Measurements from ENCODE around the gene HSPBAP1.

Gene HSPBAP1

DNA sequence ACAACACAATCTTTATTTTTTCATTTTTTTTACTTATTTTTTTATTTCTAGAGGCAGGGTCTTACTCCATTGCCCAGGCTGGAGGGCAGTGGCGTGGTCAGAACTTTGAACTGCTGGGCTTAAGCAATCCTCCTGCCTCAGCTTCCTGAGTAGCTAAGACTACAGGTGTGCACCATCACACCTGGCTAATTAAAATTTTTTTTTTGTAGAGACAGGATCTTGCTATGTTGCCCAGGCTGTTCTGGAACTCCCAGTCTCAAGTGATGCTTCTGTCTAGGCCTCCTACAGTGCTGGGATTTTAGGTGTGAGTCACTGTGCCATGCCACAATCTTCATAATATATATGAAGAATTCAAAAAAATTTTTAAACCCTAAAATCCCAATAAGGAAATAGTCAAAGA is 20.8 kb downstream of the HSPBAP1 start:
- TF ChIP-seq, protein P1, sequence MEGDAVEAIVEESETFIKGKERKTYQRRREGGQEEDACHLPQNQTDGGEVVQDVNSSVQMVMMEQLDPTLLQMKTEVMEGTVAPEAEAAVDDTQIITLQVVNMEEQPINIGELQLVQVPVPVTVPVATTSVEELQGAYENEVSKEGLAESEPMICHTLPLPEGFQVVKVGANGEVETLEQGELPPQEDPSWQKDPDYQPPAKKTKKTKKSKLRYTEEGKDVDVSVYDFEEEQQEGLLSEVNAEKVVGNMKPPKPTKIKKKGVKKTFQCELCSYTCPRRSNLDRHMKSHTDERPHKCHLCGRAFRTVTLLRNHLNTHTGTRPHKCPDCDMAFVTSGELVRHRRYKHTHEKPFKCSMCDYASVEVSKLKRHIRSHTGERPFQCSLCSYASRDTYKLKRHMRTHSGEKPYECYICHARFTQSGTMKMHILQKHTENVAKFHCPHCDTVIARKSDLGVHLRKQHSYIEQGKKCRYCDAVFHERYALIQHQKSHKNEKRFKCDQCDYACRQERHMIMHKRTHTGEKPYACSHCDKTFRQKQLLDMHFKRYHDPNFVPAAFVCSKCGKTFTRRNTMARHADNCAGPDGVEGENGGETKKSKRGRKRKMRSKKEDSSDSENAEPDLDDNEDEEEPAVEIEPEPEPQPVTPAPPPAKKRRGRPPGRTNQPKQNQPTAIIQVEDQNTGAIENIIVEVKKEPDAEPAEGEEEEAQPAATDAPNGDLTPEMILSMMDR (IDR thresholded peaks at IDR 0.05; ENCODE audit: extremely low read depth, missing control alignments), result no peak
- DNase-seq (ENCODE audit: low spot score), result no peak

DNA sequence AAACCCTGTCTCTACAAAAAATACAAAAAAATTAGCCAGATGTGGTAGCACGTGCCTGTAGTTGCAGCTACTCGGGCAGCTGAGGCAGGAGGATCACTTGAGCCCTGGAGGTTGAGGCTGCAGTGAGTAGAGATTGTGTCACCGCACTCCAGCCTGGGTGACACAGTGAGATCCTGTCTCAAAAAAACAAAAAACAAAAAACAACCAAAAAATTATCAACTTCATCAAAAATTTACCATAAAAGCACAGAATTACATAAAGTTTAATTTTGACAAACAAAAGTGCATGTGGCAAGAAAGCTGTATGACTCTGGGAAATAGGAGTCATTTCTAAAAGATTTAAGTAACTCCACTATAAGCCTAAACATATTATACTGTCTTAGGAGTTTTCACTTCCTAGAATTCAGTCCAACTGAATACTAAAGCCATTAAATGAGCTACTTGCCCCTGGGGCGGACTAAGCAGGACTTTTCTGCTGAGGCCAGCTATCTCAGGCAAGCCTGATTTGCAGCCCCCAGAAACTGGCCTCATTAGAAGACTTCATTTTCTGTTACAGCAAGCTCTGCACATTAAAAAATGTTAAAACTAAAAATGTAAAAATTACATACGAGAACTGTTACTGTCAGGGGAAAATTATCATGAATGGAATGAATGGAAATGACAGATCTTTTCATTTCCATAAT is 23.0 kb downstream of the HSPBAP1 start:
- TF ChIP-seq, protein P1 (IDR thresholded peaks at IDR 0.05; ENCODE audit: extremely low read depth, missing control alignments), result no peak

DNA sequence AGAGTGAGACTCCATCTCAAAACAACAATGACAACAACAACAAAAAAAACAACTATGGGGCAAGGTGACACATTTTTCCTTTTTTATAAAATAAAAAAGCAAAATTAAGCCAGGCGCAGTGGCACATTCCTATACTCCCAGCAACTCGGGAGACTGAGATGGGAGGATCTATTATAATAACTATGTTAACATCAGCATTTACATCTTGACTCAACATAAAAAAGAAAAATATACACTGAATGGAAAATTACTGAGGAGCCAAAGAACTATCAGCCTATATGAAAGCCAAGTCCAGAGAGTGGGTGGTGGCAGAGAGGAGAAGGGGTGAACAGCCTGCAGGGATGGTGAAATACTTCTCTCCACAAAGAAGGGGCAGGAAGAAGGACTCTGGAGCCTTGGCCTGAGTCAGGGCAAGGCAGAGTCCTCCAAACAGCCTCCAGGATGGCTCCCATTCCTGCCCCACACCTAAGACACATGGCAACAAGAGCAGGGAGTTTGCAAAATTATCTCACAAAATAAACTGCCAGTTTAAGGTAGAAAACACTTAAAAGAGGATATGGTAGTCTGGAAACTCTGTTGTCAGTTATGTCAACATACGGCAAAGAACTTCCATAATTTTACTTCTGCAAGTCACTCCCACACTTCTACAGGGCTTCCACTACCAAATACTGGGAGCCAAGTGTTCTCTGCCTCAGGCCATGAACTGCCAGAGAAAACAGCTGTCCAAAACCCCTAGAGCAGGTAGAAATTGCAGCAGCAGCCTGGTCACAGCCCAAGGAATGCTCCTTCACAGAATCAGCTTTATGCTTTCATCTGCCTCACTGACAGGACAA is 25.9 kb downstream of the HSPBAP1 start:
- DNase-seq (ENCODE audit: low spot score), result no peak
- TF ChIP-seq, protein P1 (IDR thresholded peaks at IDR 0.05; ENCODE audit: extremely low read depth, missing control alignments), result no peak

More for the DNA sequence above, 23.0 kb downstream of the HSPBAP1 start:
- no peak for DNase-seq (ENCODE audit: low spot score)

DNA sequence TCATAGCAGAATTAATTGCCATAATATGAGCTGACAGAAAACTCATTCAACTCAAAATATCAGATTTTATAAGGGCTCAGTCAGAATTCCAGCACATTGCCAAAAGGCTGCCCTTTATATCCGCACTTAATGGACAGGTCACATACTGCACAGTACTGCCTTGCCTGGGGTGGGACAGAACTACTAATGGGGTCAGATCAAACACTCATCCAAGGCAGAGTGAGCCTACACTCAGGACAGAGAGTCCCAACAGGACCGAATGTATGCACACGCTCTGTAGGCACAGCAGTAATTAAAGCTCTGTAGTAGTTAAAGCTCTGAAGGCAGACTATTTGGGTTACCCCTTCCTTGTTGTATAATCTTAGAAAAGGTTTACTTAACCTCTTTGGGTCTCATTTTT is 27.2 kb downstream of the HSPBAP1 start:
- TF ChIP-seq, protein P1 (IDR thresholded peaks at IDR 0.05; ENCODE audit: extremely low read depth, missing control alignments), result no peak

DNA sequence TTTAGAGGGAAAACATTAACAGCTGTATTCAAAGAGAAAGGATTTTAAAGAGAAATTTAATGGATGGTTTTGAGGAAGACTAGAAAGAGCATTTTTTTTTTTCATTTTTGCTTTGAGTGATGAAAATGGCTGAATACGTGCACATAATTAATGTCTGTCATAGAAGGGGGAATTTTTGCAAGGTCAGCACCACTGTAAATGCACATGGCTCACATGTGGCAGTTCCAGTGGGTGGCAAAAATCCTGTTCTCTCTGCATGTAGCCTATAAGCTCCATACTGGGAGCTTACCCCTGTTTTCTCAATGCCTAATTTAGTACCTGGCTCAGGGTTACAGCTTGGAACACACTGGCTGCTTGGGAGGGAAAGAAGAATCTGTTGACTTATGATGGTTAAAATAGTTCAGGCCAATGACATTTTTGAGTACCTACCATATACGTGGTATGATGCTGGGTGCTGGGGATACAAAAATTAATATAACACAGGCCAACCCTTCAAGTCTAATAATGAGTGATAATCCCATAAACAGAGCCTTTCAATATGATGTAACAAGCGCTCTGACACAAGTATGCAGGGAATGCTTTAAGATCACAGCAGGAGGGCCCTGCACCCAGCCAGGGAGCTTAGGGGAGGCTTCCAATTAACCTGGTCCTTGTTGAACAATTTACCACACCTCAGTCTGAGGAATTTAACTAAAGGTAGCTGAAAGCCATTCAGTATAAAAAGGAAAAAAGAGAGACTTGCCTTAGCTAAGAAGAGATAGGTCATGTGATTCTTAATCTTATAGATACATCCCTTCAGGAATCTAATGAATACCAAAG is 33.0 kb downstream of the HSPBAP1 start:
- no peak for DNase-seq (ENCODE audit: low spot score)

More for the DNA sequence above, 27.2 kb downstream of the HSPBAP1 start:
- DNase-seq (ENCODE audit: low spot score), result no peak

DNA sequence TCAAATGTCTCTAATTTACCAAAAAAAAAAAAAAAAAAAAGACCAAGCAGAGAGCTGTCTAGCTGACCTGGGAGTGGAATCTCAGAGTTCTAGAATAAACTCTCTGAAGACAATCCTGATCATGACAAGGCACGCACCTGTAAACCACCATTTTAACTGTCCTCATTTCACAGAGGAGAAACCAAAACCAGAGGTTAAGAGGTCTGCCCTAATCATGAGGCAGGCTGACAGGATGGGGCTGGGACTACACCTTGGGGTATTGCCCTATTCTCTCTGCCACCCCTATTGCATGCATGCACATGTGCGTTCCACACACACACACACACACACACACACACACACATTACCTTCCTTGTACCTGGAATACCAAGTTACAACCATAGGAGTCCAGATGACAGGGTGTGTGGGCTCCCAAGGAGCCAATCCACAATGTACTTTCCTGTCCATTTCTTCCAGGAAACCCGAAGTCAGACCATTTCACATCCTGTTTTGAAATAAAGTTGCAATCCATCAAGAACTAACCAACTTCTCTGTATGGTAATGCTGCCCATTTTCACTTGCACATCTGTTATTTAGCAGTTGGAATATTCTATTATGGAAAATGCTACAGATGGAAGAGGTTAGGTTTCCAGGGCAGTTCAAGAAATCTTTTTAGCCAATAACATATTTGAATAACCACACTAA is 34.6 kb downstream of the HSPBAP1 start:
- TF ChIP-seq, protein P1 (IDR thresholded peaks at IDR 0.05; ENCODE audit: extremely low read depth, missing control alignments), result no peak
- DNase-seq (ENCODE audit: low spot score), result no peak

More for the DNA sequence above, 33.0 kb downstream of the HSPBAP1 start:
- TF ChIP-seq, protein P1 (IDR thresholded peaks at IDR 0.05; ENCODE audit: extremely low read depth, missing control alignments), result no peak

All from GM20000 (cell line).